HepG2 (cell line): ENCODE results near the gene GOT1. TPM values are rescaled to one million over a fixed set of nuclear protein-coding genes. Genes with fewer than 3 reads are reported as not detected.

Source experiments
- ADNP ChIP-seq: sonication (generic); formaldehyde crosslinking; IDR thresholded peaks from 2 replicates; pipeline ENCODE4 v1.4.0; 2020; ENCODE audit warnings: missing genetic modification reagents
- ATRX ChIP-seq: sonication (generic); formaldehyde crosslinking; IDR thresholded peaks from 2 replicates; pipeline ENCODE4 v1.4.0; 2020; ENCODE audit warnings: missing genetic modification reagents, borderline replicate concordance
- ELF1 ChIP-seq: sonication (generic); formaldehyde crosslinking; IDR thresholded peaks from 2 replicates; pipeline ENCODE4 v1.4.0; 2020; ENCODE audit warnings: missing genetic modification reagents
- FOSL2 ChIP-seq: sonication (generic); formaldehyde crosslinking; IDR thresholded peaks from 2 replicates; pipeline ENCODE4 v1.4.0; 2020; ENCODE audit warnings: missing genetic modification reagents
- GFI1 ChIP-seq: sonication (generic); formaldehyde crosslinking; IDR thresholded peaks from 2 replicates; pipeline ENCODE4 v1.5.0; 2020; ENCODE audit warnings: missing genetic modification reagents, mild to moderate bottlenecking, borderline replicate concordance
- HINFP ChIP-seq: sonication (generic); formaldehyde crosslinking; IDR thresholded peaks from 2 replicates; pipeline ENCODE4 v1.4.0; 2020; ENCODE audit warnings: low read depth, mild to moderate bottlenecking, missing genetic modification reagents
- MXD4 ChIP-seq: IDR thresholded peaks from 2 replicates; pipeline ENCODE4 v1.6.1; 2016; ENCODE audit warnings: mild to moderate bottlenecking, missing biosample characterization, missing genetic modification reagents
- NR2C2 ChIP-seq: sonication (generic); formaldehyde crosslinking; IDR thresholded peaks from 2 replicates; pipeline ENCODE4 v1.4.0; 2020; ENCODE audit warnings: missing genetic modification reagents, mild to moderate bottlenecking, moderate library complexity, borderline replicate concordance
- RBM39 ChIP-seq: fragments of 200-400 bp; formaldehyde crosslinking; IDR thresholded peaks from one replicate; pipeline ENCODE4 v1.6.1; 2018; ENCODE audit warnings: antibody characterized with exemption, mild to moderate bottlenecking, low read depth, low read length; ENCODE audit not compliant: poor library complexity, severe bottlenecking
- SALL2 ChIP-seq: sonication (generic); formaldehyde crosslinking; IDR thresholded peaks from 2 replicates; pipeline ENCODE4 v1.8.1; 2023; ENCODE audit warnings: mild to moderate bottlenecking, missing genetic modification reagents, inconsistent platforms
- SATB2 ChIP-seq: sonication (generic); formaldehyde crosslinking; IDR thresholded peaks from 2 replicates; pipeline ENCODE4 v1.5.0; 2020; ENCODE audit warnings: missing genetic modification reagents
- TIGD3 ChIP-seq: sonication (generic); formaldehyde crosslinking; IDR thresholded peaks from 2 replicates; pipeline ENCODE4 v1.5.1; 2020; ENCODE audit warnings: mild to moderate bottlenecking, missing genetic modification reagents, borderline replicate concordance
- ZBTB44 ChIP-seq: sonication (generic); formaldehyde crosslinking; IDR thresholded peaks from 2 replicates; pipeline ENCODE4 v1.4.0; 2020; ENCODE audit warnings: missing genetic modification reagents
- ZBTB7B ChIP-seq: sonication (generic); formaldehyde crosslinking; IDR thresholded peaks from 2 replicates; pipeline ENCODE4 v1.4.0; 2020; ENCODE audit warnings: missing genetic modification reagents
- ZFP37 ChIP-seq: sonication (generic); formaldehyde crosslinking; IDR thresholded peaks from 2 replicates; pipeline ENCODE4 v1.4.0; 2020; ENCODE audit warnings: missing genetic modification reagents, borderline replicate concordance
- ZMYM3 ChIP-seq: sonication (generic); formaldehyde crosslinking; IDR thresholded peaks from 2 replicates; pipeline ENCODE4 v1.5.1; 2020; ENCODE audit warnings: mild to moderate bottlenecking, missing genetic modification reagents
- ZNF225 ChIP-seq: sonication (generic); formaldehyde crosslinking; IDR thresholded peaks from 2 replicates; pipeline ENCODE4 v1.4.0; 2020; ENCODE audit warnings: mild to moderate bottlenecking, missing genetic modification reagents
- ZNF549 ChIP-seq: sonication (generic); formaldehyde crosslinking; IDR thresholded peaks from 2 replicates; pipeline ENCODE4 v1.5.0; 2020; ENCODE audit warnings: missing genetic modification reagents
- ZNF616 ChIP-seq: sonication (generic); formaldehyde crosslinking; IDR thresholded peaks from 2 replicates; pipeline ENCODE4 v1.5.0; 2020; ENCODE audit warnings: low read depth, mild to moderate bottlenecking, missing genetic modification reagents
- ZNF644 ChIP-seq: IDR thresholded peaks from 2 replicates; pipeline ENCODE4 v1.6.1; 2016; ENCODE audit warnings: low read depth
- ZNF772 ChIP-seq: sonication (generic); formaldehyde crosslinking; IDR thresholded peaks from 2 replicates; pipeline ENCODE4 v1.5.0; 2020; ENCODE audit warnings: mild to moderate bottlenecking, missing genetic modification reagents
- ZNF773 ChIP-seq: sonication (generic); formaldehyde crosslinking; IDR thresholded peaks from 2 replicates; pipeline ENCODE4 v1.4.0; 2020; ENCODE audit warnings: missing genetic modification reagents, borderline replicate concordance
- polyA plus RNA-seq, 8 experiments: library from polyadenylated mRNA; depleted of rRNA in 3 of 8; stranded (reverse) in 7 of 8; unstranded in 1 of 8; fragments of >200 nt; fragmentation: Illumina TruSeq in 4 of 8; extraction: Trizol in 4 of 8; gene quantifications; 2 replicates each; pipeline versions ENCODE4 v1.2.1 to v1.2.3, GENCODE V29; 2011 to 2016; ENCODE audit warnings: low read depth in 4 of 8, missing spikeins in 1 of 8, mixed read lengths in 1 of 8; ENCODE audit not compliant: insufficient read depth in 1 of 8
- total RNA-seq, 5 experiments: library from RNA; depleted of rRNA; stranded (reverse); fragments of >200 nt; fragmentation: Illumina TruSeq; extraction: Trizol; gene quantifications; 2 replicates each; pipeline ENCODE4 v1.2.3, GENCODE V29; 2016; ENCODE audit warnings: low read depth in 1 of 5
- TF ChIP-seq, protein P1 (sequence below): IDR thresholded peaks from 2 replicates; pipeline ENCODE4 v1.4.0; 2020; ENCODE audit warnings: mild to moderate bottlenecking, missing genetic modification reagents

GOT1 gene
- total and polyA plus RNA-seq, 2 of the 13 experiments (the other 11 are each of a cell fraction or from before 2014, with no cell fraction given) = 81.2 to 102 TPM

- TF ChIP-seq ZFP37 (CRISPR knock-in tag) = no peak
- TF ChIP-seq HINFP = no peak; the same call in 1 of the 2 replicates
- TF ChIP-seq ZMYM3 (CRISPR knock-in tag) = no peak
- TF ChIP-seq ZNF644 (CRISPR knock-in tag) = no peak
- TF ChIP-seq, protein P1, sequence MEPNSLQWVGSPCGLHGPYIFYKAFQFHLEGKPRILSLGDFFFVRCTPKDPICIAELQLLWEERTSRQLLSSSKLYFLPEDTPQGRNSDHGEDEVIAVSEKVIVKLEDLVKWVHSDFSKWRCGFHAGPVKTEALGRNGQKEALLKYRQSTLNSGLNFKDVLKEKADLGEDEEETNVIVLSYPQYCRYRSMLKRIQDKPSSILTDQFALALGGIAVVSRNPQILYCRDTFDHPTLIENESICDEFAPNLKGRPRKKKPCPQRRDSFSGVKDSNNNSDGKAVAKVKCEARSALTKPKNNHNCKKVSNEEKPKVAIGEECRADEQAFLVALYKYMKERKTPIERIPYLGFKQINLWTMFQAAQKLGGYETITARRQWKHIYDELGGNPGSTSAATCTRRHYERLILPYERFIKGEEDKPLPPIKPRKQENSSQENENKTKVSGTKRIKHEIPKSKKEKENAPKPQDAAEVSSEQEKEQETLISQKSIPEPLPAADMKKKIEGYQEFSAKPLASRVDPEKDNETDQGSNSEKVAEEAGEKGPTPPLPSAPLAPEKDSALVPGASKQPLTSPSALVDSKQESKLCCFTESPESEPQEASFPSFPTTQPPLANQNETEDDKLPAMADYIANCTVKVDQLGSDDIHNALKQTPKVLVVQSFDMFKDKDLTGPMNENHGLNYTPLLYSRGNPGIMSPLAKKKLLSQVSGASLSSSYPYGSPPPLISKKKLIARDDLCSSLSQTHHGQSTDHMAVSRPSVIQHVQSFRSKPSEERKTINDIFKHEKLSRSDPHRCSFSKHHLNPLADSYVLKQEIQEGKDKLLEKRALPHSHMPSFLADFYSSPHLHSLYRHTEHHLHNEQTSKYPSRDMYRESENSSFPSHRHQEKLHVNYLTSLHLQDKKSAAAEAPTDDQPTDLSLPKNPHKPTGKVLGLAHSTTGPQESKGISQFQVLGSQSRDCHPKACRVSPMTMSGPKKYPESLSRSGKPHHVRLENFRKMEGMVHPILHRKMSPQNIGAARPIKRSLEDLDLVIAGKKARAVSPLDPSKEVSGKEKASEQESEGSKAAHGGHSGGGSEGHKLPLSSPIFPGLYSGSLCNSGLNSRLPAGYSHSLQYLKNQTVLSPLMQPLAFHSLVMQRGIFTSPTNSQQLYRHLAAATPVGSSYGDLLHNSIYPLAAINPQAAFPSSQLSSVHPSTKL = peak; percentile 93
- TF ChIP-seq MXD4 (CRISPR knock-in tag) = no peak
- no peak for TF ChIP-seq SATB2
- 0 out of 2 replicates have a peak, but pooled peaks have one; percentile 34 for TF ChIP-seq NR2C2 (CRISPR knock-in tag)
- no peak for TF ChIP-seq ZNF772 (CRISPR knock-in tag)
- no peak for TF ChIP-seq ZNF225
- TF ChIP-seq SALL2 (CRISPR knock-in tag) = 0 out of 2 replicates have a peak, but pooled peaks have one; percentile 31
- TF ChIP-seq ZNF549 = no peak
- TF ChIP-seq ZNF616 (CRISPR knock-in tag) = no peak
- TF ChIP-seq TIGD3 (CRISPR knock-in tag) = no peak
- TF ChIP-seq ATRX (CRISPR knock-in tag) = no peak
- peak; percentile 85 for TF ChIP-seq GFI1 (CRISPR knock-in tag)
- TF ChIP-seq ZBTB44 (CRISPR knock-in tag) = no peak
- no peak for TF ChIP-seq RBM39
- no peak for TF ChIP-seq ELF1 (CRISPR knock-in tag)
- no peak for TF ChIP-seq ADNP
- TF ChIP-seq FOSL2 = peak; percentile 89
- peak; percentile 30; the same call in 1 of the 2 replicates for TF ChIP-seq ZBTB7B (CRISPR knock-in tag)
- no peak for TF ChIP-seq ZNF773 (CRISPR knock-in tag)
These were observed 34.5 kb downstream of the GOT1 start (continued) for GRCh38 chr10:99395750-99396445.
